NCI-H345 (cell line): ENCODE results near the gene PGLYRP4.
"Not testable (repeated sequence)": the region's sequence is repeated elsewhere in the genome, so short reads cannot be mapped to it uniquely, and the experiment has no call there.

Experiments used
- DNase-seq: peaks from one replicate; lab custom pipeline; 2025; lab: John Stamatoyannopoulos, UW

PGLYRP4 gene

DNA sequence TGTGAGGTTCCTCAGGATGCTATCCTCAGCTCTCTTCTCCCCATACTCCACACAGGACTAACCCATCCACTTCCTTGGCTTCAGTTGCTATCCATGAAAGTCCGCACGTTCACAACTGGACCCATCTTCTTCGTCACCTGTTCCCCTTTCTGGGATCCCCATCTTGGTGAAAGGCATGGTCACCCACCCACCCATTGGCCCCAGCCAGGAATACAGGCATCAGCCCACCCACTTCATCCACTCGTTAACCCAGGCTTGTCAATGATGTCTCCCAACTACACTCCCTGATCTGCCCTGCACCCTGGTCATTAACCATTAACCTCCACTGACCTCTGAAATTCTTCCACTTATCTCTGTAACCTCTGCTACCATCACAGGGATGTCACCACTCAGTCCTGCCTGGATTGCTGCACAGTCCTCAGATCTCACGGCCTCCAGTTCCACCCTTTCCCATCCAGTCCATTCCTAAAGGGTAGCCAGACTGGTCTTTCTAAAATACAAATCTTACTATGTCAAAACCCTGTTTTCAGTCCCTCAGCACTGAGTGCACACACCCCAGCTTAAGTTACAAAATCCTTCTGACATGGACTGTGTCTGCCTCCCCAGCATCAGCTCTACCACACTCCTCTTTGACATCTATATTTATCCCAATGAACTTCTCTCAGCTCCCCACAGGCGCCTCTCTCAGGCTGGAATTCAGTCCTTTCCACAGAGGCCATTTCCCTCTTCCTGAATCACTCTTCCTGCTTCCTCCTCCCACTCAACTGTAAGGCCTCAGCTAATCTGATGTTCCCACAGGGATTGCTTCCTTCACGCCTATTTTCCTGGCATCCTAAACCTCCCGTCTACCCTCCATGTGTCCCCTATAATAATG, 10.4 kb downstream of the PGLYRP4 start:
- no peak for DNase-seq

DNA sequence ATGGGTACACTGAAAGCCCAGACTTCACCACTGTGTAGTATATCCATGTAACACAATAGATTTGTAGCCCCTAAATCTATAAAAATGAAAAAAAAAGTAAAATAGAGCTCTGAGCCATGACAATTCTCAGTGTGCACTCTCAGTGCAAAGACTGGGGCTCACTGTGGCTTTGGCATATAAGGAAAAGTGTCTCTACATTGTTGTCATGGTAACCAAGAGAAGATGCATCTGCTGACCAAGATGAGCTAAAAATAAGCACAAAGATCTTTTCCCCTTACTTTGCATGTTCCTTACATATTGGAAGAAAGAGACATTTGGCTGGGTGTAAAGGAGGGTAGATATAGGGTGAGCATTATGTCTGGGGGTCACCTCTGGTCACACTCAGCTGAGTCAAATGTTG, 12.0 kb downstream of the PGLYRP4 start:
- DNase-seq = no peak

DNA sequence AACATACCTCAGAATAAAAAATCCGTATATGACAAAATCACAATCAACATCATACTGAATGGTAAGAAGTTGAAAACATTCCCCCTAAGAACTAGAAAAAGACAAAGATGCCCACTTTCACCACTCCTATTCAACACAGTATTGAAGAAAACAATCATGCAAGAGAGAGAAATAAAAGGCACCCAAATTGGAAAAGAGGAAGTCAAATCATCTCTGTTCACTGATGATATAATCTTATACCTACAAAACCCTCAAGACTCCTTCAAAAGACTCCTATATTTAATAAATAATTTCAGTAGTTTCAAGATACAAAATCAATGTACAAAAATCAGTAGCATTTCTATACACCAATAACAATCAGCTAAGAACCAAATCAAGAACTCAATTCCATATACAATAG, 14.7 kb downstream of the PGLYRP4 start:
- DNase-seq = no peak

GRCh38 chr1:153324912-153325311, 23.7 kb downstream of the PGLYRP4 start:
- no peak for DNase-seq

DNA sequence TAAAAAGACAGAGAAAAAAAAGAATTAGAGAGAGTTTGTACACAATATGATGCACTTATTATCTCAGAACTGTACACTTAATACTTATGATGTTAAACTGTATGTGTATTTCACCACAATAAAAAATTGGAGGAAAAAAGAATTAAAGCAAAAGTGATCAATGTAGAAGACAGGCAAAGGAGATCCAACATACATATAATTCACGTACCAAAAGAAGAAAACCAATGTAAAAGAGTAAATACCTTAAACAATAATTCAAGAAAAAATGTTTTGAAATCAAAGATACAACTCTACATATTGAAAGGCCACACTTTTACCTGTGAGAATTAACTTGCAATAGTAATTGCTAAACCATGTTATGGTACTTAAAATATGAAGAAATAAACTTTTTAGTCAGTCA, 26.1 kb downstream of the PGLYRP4 start:
- DNase-seq = no peak

DNA sequence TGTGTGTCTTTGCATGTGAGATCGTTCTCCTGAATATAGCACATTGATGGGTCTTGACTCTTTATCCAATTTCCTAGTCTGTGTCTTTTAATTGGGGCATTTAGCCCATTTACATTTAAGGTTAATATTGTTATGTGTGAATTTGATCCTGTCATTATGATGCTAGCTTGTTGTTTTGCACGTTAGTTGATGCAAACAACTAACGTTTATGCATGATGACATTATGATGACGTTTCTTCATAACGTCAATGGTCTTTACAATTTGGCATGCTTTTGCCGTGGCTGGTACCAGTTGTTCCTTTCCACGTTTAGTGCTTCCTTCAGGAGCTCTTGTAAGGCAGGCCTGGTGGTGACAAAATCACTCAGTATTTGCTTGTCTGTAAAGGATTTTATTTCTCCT, 30.5 kb downstream of the PGLYRP4 start:
- not testable (repeated sequence) for DNase-seq

GRCh38 chr1:153316013-153316412, 32.6 kb downstream of the PGLYRP4 start:
- DNase-seq = not testable (repeated sequence)

DNA sequence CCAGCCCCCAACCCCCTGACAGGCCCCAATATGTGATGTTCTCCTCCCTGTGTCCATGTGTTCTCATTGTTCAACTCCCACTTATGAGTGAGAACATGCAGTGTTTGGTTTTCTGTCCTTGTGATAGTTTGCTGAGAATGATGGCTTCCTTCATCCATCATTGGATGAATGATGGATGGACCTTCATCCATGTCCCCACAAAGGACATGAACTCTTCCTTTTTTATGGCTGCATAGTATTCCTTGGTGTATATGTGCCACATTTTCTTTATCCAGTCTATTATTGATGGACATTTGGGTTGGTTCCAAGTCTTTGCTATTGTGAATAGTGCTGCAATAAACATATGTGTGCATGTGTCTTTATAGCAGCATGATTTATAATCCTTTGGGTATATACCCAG, 34.3 kb downstream of the PGLYRP4 start:
- not testable (repeated sequence) for DNase-seq

DNA sequence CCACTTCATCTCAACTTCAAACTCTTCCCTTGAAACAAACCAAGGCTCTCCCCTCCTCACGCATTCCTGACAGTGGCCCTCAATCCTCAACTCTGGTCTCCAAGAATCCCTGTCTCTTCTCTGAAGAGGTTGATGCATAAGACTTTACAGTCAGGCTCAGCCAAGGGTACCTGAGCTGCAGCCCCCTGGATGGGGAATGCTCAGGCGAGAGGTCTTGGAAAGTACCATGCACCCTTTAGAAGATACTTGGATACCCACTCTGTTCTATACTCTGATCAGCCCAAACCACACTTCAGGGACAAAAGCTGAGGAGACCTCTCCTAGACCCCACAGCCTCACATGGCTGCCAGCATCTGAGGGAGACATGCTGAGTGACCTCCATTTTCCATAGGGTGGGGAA, 35.4 kb downstream of the PGLYRP4 start:
- no peak for DNase-seq

DNA sequence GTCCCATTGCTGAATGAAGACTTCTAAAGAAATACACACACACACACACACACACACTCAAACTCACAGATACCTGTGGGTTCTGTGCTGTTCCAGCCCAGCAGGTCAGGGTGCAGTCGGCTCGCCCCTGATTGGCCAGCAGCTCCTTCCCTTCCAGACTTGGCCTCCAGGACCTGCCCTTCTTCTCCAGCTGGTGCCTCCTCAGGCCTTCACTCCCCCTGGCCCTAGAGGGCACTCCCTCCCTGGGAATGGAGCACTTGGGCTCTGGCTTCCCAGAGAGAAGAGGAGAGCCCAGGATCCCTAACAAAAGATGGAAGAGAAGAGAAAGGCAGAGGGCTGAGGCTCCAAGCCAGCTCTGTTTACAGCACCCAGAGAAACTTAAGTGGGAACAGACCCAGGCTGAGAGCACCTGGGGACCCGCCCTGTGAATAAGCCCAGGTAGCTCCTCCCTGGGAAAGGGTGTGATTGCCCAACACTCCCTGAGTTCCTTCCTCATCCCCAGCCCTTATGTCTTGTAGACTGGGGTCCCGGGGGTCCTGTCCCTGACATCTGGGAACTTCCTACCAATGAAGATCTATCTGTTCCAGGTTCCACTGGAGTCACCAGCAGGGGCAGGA, 36.0 kb downstream of the PGLYRP4 start, which contains the start of gene PGLYRP3:
PGLYRP3 (minus strand) TSS at position 383 of the 617 bp plus-strand sequence. CDS start 2,287 bp downstream, outside the sequence.
- DNase-seq = peak; percentile 29

DNA sequence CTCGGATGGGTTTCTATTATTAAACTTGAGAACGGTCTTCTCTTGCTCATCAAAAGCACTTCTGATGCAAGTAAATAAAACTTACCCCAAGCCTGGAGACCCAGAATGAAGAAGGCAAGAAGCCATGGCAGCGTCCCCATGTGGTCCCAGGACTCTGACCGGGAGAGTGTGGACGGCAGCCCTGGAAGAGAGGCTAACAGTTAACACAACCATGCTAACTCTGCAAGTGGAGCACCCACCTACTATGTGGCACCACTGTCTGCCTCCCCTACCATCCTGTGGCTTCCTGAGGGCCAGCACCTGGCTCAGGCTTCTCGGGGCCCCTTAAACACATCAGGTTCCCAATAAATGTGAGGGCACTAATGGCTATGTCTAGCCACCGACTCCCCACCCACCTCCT, 38.1 kb downstream of the PGLYRP4 start:
- DNase-seq = no peak

GRCh38 chr1:153309441-153309840, 39.2 kb downstream of the PGLYRP4 start:
- no peak for DNase-seq

DNA sequence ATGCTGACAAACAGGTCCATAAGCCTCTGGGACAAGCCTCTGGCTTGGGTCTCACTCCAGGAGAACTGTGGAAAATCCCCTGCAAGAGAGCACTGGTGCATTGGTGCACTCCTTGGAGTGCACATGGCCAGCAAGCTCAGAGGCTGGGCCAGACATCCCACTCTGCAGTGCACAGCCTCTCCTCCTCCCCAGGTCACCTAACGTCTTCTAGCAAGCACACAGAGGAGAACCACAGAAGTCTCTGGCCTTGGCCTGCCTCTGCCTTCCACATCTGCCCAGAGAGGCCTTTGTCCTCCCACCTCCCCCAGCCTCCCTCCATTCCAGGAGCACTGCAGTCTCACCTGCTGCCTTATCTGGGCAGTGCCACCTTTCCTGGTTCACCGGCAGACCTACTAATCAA, 40.1 kb downstream of the PGLYRP4 start:
- no peak for DNase-seq

DNA sequence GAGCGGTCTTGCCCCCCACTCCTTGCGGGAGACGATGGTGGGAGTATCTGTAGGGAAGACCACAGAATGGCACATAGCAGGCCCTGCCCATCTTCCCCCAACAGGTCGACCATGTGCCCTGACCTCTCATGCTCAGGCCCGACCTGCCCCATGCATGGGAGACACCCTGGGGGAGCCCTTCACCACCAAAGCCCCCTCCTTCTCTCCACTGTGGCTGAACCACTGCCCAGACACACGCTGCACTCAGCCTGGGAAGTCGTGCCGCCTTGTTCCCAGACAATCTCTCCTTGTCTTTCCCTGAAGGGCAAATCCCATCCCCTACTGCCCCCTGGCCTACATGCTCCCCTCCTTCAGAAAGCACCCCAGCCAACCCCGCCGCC, 41.4 kb downstream of the PGLYRP4 start:
- DNase-seq = no peak

DNA sequence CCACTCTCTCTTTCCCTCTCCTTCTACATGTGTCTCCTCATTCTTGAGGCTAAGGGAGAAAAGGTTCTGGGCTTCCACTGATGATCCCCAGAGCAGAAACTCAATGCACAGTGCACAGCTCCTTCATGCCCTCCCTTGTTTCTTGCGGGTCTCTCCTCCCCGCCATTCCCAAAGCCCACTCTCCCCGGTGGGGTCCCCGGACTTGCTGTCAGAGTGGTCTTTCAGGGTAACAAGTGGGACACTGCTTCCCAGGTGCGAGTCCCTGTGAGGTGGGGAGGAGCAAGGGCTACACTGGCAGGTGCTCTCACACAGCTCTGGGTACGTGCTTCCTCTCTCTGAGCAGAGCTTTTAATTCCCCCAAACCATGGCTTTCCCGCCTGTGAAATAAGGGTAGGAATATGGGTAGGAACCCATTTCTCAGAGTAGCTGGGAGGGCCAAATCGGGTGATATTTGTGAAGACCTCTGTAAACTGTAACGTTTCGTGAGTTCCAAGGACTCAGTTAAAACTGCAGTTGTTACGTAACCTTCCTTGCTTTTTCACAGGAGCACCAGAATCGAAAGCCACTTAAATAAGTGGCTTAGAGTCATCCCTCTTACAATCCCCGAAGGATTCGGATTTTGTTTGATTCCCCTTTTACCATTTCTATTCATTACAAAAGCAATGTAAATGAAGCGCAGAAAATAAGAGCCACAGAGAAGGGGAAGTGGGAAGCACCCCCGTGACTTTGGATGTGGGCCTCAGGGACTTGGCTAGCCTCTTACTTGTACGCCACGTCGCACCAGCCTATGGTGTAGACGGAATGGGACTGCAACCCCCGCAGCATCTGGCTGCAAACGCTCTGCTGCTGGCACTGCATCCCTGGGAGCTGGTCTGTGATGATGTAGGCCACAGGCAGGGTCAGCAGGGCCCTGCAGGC, 42.1 kb downstream of the PGLYRP4 start:
- DNase-seq = no peak

- no peak for DNase-seq
Measured at GRCh38 chr1:153305682-153306081, 43.0 kb downstream of the PGLYRP4 start.

DNA sequence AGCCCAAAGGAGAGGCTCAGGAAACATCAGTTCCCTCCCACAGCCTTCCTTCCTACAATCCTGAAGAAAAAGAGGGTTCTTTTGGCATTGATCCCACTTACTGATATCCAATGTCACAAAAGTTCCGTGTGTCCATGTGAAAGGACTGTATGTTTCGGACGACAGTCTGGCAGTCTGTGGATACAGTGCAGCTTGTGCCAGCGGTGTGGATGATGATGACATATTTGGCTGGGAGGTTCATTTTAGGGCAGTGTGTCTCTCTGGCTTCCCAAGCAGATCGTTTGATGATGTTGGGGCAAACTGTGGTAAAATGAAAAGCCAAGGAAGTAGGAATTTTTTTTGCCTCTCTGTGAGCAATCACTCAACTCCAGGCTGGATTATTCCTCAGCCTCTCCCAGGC, 46.3 kb downstream of the PGLYRP4 start:
- DNase-seq = no peak

- DNase-seq = no peak
Measured at GRCh38 chr1:153293851-153294250, 54.8 kb downstream of the PGLYRP4 start.

DNA sequence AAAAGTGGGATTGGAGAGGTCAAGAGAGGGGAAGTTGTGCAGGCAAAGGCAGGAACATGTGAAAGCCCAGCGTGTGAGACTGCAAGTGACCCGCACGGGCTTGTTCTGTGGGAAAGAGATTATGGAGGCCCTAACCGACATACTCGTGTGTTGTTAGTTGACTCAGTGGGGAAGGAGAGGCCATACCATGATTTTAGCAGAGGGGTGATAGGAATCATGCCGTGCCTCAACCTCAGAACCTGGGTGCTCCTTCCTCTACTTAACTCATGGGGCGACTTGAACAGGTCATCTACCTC, 55.2 kb downstream of the PGLYRP4 start:
- DNase-seq = no peak

GRCh38 chr1:153292740-153293479, 55.7 kb downstream of the PGLYRP4 start:
- no peak for DNase-seq

GRCh38 chr1:153292185-153292584, 56.5 kb downstream of the PGLYRP4 start:
- DNase-seq = no peak

- DNase-seq = no peak
Measured at GRCh38 chr1:153291514-153291913, 57.1 kb downstream of the PGLYRP4 start.
